Panc1 (cell line): Measurements from ENCODE around the gene RARB. TPM values are rescaled to one million over a fixed set of nuclear protein-coding genes. Genes with fewer than 3 reads are reported as not detected.

Experiments used
- ATAC-seq: fragments of 200-7000 bp; cut with Tn5 transposase; 2 replicates; pipeline ENCODE4 v1.9.1; 2020; ENCODE audit warnings: mild to moderate bottlenecking, moderate library complexity
- BruUV-seq: library from RNA; stranded (reverse); fragments of 400-500 nt; replicated peaks from 2 replicates; lab custom pipeline; 2021; lab: Mats Ljungman, UMichigan
- CTCF ChIA-PET: fragments of 300-600 bp; sonication (Branson Sonifier 250); formaldehyde crosslinking; loops from one replicate; lab custom pipeline; 2022; ENCODE audit warnings: antibody characterized with exemption; lab: Charles Lee
- POLR2A ChIA-PET: fragments of 300-600 bp; sonication (Branson Sonifier 250); formaldehyde crosslinking; loops from one replicate; lab custom pipeline; 2022; ENCODE audit warnings: antibody characterized with exemption; lab: Charles Lee
- DNase-seq: peaks from one replicate; pipeline ENCODE4 v3.0.0-alpha.2; 2010; ENCODE audit warnings: low read depth, low spot score
- H3K27ac ChIP-seq: 2 replicates; pipeline ENCODE4 v1.5.1; 2011; ENCODE audit warnings: mild to moderate bottlenecking, low read length, inconsistent platforms
- H3K27me3 ChIP-seq: fragments of 200-500 bp; sonication (Bioruptor generic); 2 replicates; pipeline ENCODE4 v1.6.0; 2014; ENCODE audit warnings: low read length, inconsistent platforms; ENCODE audit not compliant: control insufficient read depth, insufficient read depth
- H3K36me3 ChIP-seq: fragments of 200-500 bp; sonication (Bioruptor generic); 2 replicates; pipeline ENCODE4 v1.5.1; 2014; ENCODE audit warnings: inconsistent platforms, mild to moderate bottlenecking, low read length, moderate library complexity; ENCODE audit not compliant: control insufficient read depth, insufficient read depth
- H3K4me1 ChIP-seq: 2 replicates; pipeline ENCODE4 v1.5.1; 2011; ENCODE audit warnings: inconsistent platforms, mild to moderate bottlenecking, low read length, moderate library complexity; ENCODE audit not compliant: control insufficient read depth, insufficient read depth
- H3K4me3 ChIP-seq, 2 experiments: 2 replicates each; pipeline ENCODE4 v1.5.1; 2011 to 2012; ENCODE audit warnings: low read depth in 2 of 2, low read length in 2 of 2, mild to moderate bottlenecking in 2 of 2, inconsistent platforms in 1 of 2, moderate library complexity in 1 of 2
- H3K9me3 ChIP-seq: fragments of 200-500 bp; sonication (Bioruptor generic); 2 replicates; pipeline ENCODE4 v1.5.1; 2014; ENCODE audit warnings: low read depth, mild to moderate bottlenecking, inconsistent platforms, low read length, moderate library complexity; ENCODE audit not compliant: control insufficient read depth, insufficient read depth
- CTCF ChIP-seq: fragments of 450-650 bp; IDR thresholded peaks from 2 replicates; pipeline ENCODE4 v1.5.1; 2017; ENCODE audit warnings: mild to moderate bottlenecking
- POLR2AphosphoS5 ChIP-seq: IDR thresholded peaks from 2 replicates; pipeline ENCODE4 v1.6.1; 2012; ENCODE audit warnings: mild to moderate bottlenecking, low read depth, low read length, moderate library complexity
- REST ChIP-seq, 2 experiments: IDR thresholded peaks; 2 replicates each; pipeline ENCODE4 v1.6.1; 2011 to 2012; ENCODE audit warnings: low read depth in 2 of 2, control low read depth in 1 of 2, low read length in 1 of 2, mild to moderate bottlenecking in 1 of 2, moderate library complexity in 1 of 2; ENCODE audit not compliant: insufficient read depth in 1 of 2
- SIN3A ChIP-seq: IDR thresholded peaks from 2 replicates; pipeline ENCODE4 v1.6.1; 2012; ENCODE audit warnings: low read depth, mild to moderate bottlenecking, low read length, moderate library complexity, borderline replicate concordance; ENCODE audit not compliant: insufficient read depth
- TCF7L2 ChIP-seq: IDR thresholded peaks from 2 replicates; pipeline ENCODE4 v1.6.1; 2011; ENCODE audit warnings: mild to moderate bottlenecking, low read depth, low read length, inconsistent platforms
- in situ Hi-C: cut with HindIII; loops from 2 replicates; pipeline ENCODE4 v1.10.0; 2016; ENCODE audit warnings: low sequenced_read_pairs, low pct_unique_long_range_greater_than_20kb
- intact Hi-C: fragments of 100-400 bp; cut with micrococcal nuclease; formaldehyde crosslinking; loops from one replicate; pipeline ENCODE4 v1.10.0; 2022; ENCODE audit not compliant: unreplicated experiment
- total RNA-seq: library from RNA; stranded (reverse); gene quantifications from one replicate; pipeline ENCODE4 v1.2.1, GENCODE V29; 2021; ENCODE audit not compliant: unreplicated experiment

Gene RARB
- total RNA-seq, 1 experiment from 2014 or later: not detected

- CTCF ChIA-PET: no interaction called here
- Histone ChIP-seq H3K4me1 (no peaks in the 10 kb centered on the region), H3K9me3 (no peaks in the 10 kb centered on the region), H3K27me3 (no peaks in the 10 kb centered on the region), H3K4me3 (no peak overlapping the region), H3K36me3 (no peaks in the 10 kb centered on the region), H3K27ac (no peak overlapping the region)
- POLR2A ChIA-PET: no interaction called here
- intact Hi-C loops (no loop called here), in situ Hi-C loops (no loop called here)
- DNase-seq (no peak), ATAC-seq (no peak)
- BruUV-seq: no TSS peak
- TF ChIP-seq REST (IDR thresholded peaks at IDR 0.05; ENCODE audit: insufficient read depth in 1 of 2, low read depth in 2 of 2, low read length in 1 of 2) (no peak), POLR2AphosphoS5 (no peak), SIN3A (no peak), TCF7L2 (no peak), CTCF (no peak)
Measured at GRCh38 chr3:25485673-25486072, 57.6 kb downstream of the RARB start.

GRCh38 chr3:25486932-25487331, 58.9 kb downstream of the RARB start:
- no peak overlapping the region for H3K4me3 ChIP-seq
- no peaks in the 10 kb centered on the region for H3K27me3 ChIP-seq
- no peak for TF ChIP-seq CTCF
- TF ChIP-seq TCF7L2: no peak
- TF ChIP-seq REST (IDR thresholded peaks at IDR 0.05; ENCODE audit: insufficient read depth in 1 of 2, low read depth in 2 of 2, low read length in 1 of 2): no peak
- no peak for TF ChIP-seq POLR2AphosphoS5
- no peak for TF ChIP-seq SIN3A
- ChIA-PET POLR2A (no interaction called here), CTCF (no interaction called here)
- H3K4me1 ChIP-seq: no peaks in the 10 kb centered on the region
- H3K36me3 ChIP-seq: no peaks in the 10 kb centered on the region
- H3K27ac ChIP-seq: no peak overlapping the region
- no peaks in the 10 kb centered on the region for H3K9me3 ChIP-seq
- in situ Hi-C loops (no loop called here), intact Hi-C loops (no loop called here)
- BruUV-seq: no TSS peak
- DNase-seq (no peak), ATAC-seq (no peak)
